Central memory CD4-positive, alpha-beta T cell (primary cell): Measurements from ENCODE around the gene RNF212.

Experiments used
- DNase-seq: peaks from one replicate; pipeline ENCODE4 v3.0.0; 2022

Gene RNF212

DNA sequence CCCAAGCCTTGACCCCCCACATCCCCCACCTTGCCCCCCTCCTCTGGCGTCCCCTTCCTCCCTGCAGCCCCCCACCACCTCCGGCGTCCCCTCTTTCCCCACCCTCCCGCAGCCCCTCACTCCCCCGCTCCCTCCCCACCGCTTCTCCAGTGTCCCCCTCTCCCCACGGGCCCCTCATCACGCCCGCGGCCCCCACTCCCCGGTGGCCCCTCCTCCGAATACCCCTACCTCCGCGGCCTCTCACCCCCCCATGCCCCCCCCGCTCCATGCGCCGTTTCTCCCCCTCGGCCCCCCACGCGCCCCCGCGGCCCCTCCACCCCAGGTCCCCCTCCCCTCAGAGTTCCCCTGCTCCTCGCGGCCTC is 562 bp downstream of the RNF212 start:
- DNase-seq: no peak

DNA sequence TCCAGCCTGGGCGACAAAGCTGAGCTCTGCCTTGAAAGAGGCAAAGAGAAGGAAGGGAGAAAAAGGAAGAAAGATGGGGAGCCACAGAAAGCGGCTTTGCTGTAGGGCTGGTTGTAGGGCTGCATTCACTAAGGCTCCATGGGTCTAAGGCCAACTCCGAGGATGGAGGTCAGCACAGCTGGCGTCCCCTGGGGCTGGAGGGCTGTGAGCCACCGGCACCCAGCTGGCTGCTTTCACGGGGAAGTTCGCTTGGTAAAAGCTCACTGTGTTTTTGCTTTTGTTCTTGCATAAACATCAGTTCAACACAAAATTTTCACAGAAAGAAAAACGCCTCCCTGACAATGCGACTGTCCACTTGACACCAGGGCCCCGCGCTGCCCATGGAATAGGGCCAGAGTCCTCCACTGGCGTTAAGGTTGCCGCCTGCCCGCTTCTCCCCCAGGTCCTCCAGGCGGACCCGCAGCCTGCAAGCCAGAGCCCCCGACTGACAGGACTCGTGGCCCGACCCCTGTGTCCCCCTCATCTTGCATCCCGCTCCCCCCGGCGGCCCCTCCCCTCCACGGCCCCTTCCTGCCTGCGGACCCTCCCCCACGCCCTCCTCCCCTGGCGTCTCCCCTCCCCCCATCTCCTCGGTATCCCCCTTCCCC is 1.1 kb downstream of the RNF212 start:
- DNase-seq: no peak

DNA sequence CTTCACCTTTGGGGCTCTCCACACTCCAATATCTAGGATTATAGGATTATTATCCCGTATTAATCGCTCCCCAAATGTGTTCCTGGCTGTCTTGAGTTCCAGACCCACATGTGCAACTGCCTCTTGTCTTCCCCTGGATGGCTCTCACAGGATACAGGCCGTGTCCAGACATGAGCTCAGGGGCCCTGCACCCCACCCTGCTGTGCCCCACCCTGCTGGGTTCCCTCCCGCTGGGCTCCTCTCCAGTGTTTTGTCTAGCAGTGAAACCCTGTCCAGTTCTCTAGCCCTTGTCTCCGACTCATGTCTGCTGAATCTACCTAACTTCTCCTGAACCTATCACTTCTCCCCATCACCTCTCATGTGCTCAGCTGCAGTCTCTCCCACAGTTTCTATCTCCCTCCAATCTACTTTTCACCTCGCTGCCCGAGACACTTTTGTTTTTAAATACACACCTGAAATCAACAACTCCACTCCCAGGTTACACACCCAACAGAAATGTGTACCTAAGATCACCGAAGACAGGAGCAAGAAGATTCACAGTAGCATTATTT is 2.0 kb downstream of the RNF212 start:
- DNase-seq: no peak

DNA sequence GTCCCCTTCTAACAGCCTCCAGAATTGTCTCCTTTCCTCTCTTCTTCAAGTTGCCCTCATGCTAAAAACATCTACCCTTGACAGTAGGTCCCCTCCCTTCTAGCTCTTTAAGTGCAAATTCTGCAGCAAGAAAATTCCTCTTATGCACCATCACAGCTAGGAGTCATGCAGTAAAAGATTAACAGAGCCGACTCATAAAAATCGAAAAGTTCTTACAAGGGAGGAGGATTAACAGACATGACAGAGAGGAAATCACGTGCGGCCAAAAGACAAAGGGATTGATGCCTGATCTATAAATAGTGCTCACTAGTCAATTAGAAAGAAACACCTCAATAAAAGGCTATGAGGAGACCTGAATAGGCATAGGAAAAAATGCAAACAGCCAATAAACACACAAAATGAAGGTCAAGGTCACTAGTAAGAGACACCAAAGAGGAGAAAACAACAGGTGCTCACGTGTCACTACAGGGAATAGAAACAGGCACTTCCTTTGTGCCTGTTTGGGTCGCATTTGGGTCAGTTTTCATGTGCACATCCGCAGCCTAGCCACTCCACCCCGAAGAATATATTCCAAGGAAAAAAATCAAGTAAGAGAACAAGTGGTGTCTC is 3.4 kb downstream of the RNF212 start:
- DNase-seq: no peak

DNA sequence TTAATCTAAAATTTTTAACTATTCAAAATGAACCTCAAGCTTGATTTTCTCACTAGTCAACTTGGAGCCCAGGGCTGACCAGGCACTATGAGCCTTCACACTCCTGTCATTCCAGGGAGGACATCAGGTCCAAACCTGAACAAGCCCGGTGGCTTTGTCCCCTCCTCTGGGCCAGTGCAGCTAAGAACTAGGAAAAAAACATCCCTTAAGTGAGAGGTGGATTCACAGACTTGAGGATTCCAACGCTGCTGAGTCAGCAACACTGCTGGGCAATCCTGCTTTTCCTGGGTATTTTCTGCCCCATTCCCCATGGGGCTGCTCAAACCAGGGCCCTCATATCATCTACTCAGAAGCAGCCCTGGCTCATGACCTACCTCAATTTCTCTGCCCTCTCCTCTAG is 4.0 kb downstream of the RNF212 start:
- no peak for DNase-seq

DNA sequence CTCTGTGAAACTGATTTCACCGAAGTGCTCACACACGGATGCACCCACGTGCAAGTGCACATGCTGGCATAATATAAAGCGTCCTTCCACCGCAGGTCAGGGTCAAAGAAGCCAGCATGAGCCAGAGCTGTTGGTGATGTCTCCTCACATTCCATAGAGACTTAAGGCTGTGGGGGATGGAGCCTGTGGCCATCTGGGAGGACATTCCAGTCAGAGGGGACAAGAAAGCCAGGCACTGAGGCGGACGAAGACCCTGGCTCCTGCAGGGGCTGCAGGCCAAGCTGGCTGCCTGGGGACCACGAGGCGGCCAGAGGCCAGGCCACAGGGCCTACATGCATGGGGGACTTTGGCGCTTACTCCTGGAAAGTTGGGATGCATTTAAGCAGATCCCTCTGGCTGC is 7.7 kb downstream of the RNF212 start:
- no peak for DNase-seq

DNA sequence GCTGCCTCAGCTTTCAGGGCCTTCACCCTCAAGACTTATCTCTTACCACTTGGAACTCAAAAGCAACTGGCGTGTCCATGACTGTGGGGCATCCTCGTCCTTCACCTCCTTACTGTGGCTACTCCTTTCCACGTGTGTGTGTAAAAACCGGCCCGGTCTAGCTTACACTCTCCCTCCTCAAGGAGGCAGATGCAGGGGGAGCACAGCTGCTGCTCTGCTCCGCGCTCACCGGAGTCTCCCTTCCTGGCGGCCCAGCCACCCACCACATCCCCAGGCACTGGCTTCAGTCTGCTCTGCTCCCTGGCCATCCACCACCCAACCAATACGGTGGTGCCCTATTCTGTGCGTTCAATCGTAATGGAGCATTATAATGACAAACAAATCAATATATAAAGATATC is 8.3 kb downstream of the RNF212 start:
- no peak for DNase-seq

DNA sequence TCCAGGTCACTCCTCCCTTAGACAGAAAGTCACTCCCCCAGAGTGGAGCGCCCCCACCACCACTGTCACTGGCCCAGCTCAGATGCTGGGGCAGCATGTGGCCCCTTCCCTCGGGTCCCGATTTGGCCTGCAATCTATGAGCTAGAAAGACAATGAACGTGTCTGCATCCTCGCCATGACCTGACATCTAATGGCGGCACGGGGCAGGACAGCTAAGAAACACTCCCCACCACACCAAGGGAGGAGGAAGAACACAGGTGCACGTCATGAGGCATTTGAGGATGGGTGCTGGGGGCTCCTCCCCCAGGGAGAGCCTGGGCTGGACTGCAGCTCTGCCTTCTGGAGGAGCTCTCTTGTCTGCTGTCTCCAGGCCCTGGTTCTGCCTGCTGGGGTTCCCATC is 8.7 kb downstream of the RNF212 start:
- DNase-seq: no peak

DNA sequence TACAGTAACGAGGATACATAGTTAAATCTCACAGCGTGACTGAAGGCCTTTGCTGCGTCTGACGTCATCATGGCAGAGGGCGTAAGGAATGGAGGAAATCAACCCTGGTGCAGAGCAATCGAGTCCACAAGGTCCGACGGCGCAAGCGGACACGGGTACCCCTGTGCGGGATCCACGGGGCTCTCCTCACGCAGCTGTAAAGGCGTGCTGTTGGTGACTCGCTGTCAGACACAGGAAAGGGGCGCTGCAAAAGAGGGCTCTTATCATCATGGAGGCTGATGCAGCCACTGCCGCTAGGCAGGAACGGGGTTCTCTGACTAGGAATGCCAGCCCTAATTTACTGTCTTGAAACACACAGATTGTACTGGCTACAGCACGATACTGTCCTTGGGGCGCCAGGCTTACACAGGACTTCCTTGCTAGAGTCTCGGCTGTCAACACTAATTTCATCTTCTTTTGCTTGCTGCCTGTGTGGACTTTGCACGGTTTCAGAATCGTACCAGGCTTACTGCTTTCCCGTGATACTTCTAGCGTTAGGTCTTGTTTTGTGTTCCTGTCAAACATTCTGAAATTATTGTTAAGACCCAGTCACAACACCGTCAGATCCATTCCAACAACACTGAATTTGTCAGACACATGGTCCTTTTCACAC is 13.6 kb downstream of the RNF212 start:
- no peak for DNase-seq

DNA sequence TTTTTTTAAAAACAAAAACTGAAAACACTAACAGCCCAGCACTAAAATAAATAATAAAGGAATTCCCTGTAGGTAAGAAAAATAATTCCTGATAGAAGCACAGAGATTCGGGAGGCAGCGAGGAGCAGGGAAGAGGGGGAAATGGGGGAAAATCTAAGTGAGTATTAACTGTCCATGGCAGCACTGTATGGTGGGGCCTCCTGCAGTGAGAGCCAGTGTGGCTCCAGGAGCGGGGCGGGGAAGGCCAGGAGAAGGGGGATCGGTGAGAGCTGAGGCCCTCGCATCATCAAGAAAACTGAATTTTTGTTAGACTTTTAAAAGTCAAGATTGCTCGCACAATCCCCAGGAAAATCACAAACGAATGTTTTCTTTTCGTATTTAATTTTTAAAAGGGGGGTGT is 14.1 kb downstream of the RNF212 start:
- no peak for DNase-seq

DNA sequence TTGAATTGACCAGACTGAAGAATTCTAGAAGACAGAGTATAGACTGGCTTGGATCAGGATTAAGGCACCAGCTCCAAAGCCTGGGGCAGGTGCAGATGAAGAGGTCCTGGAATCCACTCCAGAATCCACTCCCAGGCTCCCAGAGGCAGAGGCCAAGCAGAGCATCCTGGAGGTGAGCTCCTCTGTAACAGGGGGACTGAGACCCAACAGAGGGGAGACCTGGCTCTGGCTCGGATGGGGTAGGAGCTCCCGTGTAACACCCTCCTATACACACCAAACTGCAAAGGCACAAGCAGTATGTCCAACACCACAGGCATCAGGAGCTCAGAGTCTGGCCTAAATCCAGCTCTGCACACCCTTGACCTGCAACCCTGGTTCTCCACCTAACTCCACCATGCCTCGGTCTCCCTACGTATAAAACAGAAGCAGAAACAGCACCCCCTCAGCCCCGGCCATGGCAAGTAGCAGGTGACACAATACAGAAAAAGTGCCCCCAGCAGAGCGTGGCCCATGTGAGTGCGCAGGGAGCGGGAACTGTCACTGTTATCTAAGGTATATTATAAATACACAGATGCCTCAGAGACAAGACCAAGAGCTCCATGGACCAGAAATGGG is 14.9 kb downstream of the RNF212 start:
- DNase-seq: no peak

DNA sequence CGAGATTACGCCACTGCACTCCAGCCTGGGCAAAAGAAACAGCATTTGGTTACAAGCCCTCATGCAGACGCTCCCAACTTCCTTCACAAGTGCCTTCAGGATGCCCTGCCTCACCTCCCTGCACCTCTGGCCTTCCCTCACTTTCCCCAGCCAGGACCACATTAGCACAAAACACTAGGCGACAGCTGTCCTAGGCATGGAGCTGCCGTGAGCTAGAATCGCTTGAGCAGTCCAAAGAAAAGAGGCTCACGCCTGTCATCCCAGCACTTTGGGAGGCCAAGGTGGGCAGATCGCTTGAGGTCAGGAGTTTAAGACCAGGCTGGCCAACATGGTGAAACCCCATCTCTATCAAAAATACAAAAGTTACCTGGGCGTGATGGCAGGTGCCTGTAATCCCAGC is 15.8 kb downstream of the RNF212 start:
- DNase-seq: no peak

DNA sequence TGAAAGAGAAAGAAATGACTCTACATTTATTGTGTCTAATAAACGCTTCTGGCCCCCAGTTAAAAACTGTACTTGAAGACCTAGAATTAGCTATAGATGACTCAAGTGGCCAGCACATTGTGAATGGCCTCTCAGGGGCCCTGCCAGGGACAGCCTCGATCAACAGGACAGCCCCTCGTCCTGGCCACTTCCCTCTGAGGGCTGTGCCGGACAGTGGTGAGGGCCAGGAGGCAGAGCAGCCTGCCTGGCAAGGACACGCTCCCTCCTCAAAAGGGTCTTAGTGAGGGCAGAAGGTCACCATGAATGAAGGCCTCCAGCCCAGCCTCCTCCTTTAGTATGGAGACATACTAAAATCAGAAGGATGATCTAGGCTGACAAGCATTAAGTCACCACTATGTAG is 16.5 kb downstream of the RNF212 start:
- no peak for DNase-seq

DNA sequence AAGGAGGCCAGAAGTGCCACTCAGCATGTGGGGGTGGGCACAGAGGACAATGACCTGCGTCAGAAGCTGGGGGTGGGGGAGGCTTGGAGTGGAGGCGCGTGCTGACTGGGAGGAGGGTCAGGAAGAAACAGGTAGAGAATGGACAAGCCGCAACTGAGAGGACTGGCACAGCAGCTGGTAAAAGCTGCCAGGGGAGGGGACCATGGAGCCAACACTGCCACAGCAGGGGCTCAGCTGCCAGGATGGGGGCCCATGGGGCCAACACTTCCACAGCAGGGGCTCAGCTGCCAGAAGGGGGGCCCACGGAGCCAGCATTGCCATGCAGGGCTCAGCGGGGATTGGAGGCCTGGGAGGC is 19.1 kb downstream of the RNF212 start:
- DNase-seq: no peak

DNA sequence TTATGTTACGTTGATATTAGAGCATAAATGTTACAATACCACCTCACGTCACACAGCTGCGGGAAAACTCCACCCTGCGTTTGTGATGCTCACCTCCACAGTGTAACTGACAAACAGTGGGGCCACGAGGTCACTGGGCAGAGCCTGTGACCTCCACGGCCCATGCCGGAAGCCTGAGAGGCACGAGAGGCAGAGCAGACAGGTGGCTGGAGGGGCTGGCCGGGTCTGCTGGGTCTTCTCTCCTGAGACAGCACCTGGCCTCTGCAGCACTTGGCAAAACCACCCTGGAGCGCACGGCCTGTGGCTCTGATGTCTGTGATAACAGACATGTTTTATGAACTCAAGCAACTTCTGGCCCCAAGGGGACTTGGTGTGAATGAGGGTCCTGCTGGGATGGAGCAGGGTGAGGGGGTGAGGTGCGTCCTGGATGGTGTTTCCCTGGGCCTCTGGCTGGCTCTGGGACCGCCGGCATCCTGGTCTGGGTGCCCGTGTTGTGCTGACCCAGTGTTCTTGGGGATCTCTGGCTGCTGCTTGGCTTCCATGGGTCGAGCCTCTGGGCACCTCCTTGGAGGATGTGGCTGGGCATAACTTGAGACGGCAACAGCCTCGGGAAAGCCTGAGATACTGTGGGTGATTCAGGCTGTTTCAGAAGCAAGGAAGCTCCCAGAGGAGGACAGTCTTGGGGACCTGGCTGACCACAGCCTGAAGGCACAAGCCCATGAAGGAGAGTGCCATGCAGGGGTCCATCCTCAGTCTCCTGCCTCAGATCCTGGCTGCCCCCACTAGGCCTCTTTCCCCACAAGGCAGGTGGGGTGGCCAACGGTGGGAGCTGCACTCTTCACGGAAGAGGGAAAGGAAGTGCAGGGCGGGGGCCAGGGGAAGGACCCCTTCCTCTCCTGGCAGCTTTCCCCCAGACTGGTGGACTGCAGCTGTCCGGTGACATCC is 19.7 kb downstream of the RNF212 start:
- no peak for DNase-seq

DNA sequence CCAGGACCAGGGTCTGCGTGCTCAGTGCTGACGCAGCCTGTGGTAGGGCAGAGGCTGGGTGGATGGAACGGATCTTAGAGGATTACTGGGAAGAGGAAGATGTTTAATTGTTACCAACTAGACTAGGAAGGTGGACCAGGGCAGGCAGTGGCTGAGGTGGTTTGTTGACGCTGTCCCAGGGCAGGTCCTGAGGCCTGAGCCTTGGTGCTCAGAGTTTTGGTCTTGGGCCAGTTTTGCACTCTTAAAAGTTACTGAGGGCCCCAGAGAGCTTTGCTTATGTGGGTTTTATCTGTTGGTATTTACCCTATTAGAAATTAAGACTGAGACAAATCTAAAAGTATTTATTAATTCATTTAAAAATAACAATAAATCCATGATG is 20.4 kb downstream of the RNF212 start:
- no peak for DNase-seq

DNA sequence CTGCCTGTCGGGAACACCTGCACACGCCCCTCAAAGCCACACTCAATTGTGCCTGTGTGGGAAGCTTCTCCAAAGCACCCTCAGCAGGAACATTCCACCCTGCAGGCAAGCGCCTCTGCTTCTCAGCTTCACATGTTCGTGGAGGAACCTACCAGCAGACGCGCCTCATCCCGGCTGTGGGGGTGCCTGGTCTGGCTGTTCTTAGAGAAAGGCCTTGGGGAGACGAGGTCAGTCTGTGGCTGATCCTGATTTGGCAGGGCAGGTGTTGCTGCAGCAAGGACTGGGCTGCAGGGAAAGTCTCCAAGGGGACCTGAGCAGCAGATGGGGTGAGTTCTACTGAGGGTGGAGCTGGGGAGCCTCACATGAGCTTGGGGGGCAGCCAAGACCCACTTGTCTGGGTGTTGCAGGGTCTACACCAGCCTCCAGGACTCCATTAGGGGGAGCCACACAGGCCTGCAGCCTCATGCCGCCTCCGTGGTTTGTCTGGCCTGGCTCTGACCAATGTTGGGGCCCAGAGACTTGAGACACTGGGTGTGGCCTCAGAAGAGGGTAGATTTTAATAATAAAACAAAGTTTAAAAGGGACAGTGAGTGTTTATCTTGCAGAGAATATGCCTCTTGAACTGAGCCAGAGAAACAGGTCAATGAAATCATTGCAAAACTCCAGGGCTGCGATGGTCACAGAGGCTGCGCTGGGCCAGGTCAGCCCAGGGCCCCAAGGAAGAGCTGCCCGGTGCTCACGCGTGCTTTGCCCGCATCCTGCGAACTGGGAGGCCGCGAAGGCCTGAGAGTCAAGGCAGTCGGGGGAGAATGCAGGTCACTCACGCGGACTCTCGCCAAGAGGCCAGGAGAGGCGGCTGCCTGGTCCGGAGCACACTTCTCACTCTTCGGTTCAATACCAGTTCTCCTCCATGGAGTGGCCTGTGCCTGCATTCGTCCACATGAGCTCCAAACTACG is 21.1 kb downstream of the RNF212 start:
- DNase-seq: no peak

DNA sequence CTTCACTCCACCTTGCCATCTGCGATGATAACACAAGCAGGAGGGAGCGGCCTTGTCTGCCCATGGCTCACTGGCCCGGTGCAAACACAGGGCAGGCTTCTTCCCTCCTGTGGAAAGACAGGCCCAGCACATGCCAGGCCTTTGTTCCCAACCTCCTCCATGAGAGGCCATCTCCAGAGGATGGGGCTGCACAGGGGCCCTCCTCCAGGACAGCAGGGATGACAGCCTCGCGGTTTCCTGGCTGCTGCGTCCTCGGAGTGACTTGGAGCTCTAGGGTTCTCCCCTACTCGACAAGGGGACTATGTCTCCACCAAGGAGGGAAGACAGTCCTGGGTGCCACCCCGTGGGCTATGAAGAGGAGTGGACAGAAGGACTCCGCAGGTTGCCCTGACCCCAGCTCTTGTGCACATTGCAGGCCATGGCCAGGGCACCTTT is 21.8 kb downstream of the RNF212 start:
- no peak for DNase-seq

DNA sequence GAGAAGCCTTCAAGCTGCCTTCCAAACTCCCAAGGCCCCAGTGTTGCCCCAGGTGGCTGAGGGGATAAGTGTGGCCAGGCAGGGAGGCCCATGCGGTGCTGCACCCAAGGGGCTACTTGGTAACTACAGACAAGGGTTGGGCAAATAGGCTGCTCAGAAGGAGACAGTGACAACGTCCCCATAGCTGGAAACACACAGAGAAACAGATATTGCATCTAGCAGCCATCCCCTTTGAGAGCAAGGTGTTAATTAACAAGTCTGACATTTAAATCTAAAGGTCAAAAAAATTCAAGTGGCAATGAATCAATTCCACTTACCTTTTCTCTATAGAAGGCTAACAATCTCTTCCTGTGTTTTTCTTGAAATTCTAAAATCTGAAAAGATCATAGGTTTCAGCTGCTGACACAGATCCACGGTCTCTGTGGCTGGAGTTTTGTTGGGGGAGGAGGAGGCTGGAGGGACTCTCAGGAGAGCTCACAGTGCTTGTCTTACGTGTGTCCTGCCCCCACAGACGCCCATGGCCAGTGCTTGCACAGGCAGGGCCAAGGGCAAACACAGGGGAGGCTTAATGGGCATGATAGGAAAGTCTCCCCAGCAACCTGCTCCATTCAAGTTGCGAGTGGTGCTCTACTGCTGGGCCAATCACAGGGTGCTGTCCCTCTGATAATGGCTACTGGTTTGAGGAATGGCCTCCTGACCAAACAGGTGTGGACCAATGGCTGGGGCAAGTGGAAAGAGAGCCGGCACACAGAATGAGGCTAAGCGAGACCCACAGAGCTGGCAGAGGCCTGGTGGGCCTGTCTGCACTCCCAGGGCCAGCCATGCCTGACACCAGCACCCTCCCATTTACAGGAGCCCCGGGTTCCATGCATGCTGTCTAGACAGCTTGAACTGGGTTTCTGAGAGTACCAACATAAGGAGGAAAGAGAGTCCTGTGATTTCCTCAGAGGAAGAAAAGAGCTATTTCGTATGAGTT is 22.6 kb downstream of the RNF212 start:
- DNase-seq: no peak

DNA sequence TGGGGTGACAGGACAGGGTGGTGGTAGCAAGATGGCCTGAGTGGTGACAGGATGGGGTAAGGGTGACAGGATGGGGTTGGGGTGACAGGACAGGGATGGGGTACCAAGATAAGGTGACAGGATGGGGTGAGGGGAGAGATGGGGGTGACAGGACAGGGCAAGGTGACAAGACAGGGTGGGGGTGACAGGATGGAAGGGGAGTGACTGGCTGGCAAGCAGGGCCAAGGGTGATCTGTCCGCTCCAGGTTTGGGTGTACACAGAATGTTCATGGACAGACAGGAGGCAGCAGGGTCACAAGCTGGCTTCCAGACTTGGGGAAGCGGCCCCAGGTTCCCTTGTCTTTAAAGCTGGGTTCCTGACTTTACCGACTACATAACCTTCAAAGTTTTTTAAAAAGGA is 23.3 kb downstream of the RNF212 start:
- no peak for DNase-seq
